Neutrophil (primary cell): Measurements from ENCODE around the gene MAPRE3.
A peak's percentile ranks its signal among the peaks of the same experiment; 100 is the strongest.

Experiments used
- H3K27ac ChIP-seq: fragments of 200-600 bp; sonication (generic); 2 replicates; pipeline ENCODE4 v1.5.1; 2016; ENCODE audit warnings: mild to moderate bottlenecking, moderate library complexity
- H3K27me3 ChIP-seq: fragments of 200-600 bp; sonication (generic); 2 replicates; pipeline ENCODE4 v1.6.0; 2016; ENCODE audit warnings: mild to moderate bottlenecking
- H3K36me3 ChIP-seq: fragments of 200-600 bp; sonication (generic); 2 replicates; pipeline ENCODE4 v1.5.1; 2017
- H3K4me1 ChIP-seq, 2 experiments: fragments of 200-600 bp in 1 of 2; sonication (generic) in 1 of 2; 1 replicate in 1 of 2; 2 replicates in 1 of 2; pipeline versions ENCODE4 v1.5.1 to v1.6.1; 2013 to 2016; ENCODE audit warnings: low read depth in 1 of 2, low read length in 1 of 2, mild to moderate bottlenecking in 1 of 2, moderate library complexity in 1 of 2; ENCODE audit not compliant: control insufficient read depth in 1 of 2, insufficient read depth in 1 of 2
- H3K4me3 ChIP-seq, 2 experiments: fragments of 200-600 bp in 1 of 2; sonication (generic) in 1 of 2; 1 replicate in 1 of 2; 2 replicates in 1 of 2; pipeline ENCODE4 v1.5.1; 2013 to 2016; ENCODE audit warnings: low read depth in 1 of 2, low read length in 1 of 2, mild to moderate bottlenecking in 1 of 2, moderate library complexity in 1 of 2
- H3K9me3 ChIP-seq: fragments of 200-600 bp; sonication (generic); 2 replicates; pipeline ENCODE4 v1.5.1; 2016
- CTCF ChIP-seq: fragments of 200-600 bp; sonication (generic); IDR thresholded peaks from 2 replicates; pipeline ENCODE4 v1.5.1; 2016; ENCODE audit warnings: antibody characterized with exemption

Gene MAPRE3

DNA sequence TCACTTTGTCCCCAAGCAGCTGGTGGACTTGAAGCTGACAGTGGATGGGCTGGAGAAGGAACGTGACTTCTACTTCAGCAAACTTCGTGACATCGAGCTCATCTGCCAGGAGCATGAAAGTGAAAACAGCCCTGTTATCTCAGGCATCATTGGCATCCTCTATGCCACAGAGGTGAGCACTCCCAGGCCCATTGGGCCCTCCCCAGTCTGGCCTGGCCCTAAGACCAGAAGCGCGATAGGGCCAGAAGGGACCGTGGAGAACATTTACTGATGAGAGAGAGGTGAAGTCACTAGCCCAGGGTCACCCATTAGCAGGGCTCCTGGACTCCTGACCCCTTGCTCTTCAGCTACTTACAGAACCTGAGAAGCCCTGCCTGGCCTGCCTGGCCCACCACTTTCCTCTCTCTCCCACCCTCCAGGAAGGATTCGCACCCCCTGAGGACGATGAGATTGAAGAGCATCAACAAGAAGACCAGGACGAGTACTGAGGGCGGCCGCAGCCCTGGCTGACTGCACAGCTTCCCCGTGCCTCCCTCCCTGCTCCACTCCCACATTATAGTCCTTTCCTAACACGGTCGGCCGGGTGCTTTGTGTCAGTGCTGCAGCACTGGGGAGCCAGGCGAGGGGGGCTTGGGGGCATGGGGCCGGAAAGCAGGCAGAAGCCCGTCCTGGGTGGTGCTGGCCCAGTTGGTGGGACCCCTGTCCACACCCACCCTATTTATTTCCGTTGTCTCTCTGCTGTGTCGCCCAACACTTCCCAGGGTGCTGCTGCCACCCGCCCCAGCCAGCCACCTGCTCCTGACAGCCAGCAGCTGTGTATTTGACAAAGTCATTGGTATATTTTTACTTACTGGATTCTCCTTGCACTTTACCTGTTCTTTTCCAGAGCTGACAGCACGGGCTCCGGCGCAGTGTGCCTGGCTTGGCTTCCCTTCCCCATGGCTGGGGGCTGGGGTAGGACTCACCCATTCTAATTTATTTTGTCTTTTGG lies 55.7 kb downstream of the MAPRE3 start:
- TF ChIP-seq CTCF: no peak
- H3K27me3 ChIP-seq: no peaks in the 10 kb centered on the region
- no peak overlapping the region for H3K4me3 ChIP-seq
- no peaks in the 10 kb centered on the region for H3K9me3 ChIP-seq
- H3K27ac ChIP-seq: no peak overlapping the region
- H3K36me3 ChIP-seq: peaks cover 18% of the 10 kb centered on the region
- H3K4me1 ChIP-seq: no peaks in the 10 kb centered on the region

- Histone ChIP-seq H3K9me3 (no peaks in the 10 kb centered on the region), H3K4me3 (no peak overlapping the region), H3K27me3 (no peaks in the 10 kb centered on the region), H3K27ac (no peak overlapping the region), H3K36me3 (peaks cover 18% of the 10 kb centered on the region), H3K4me1 (peaks cover 0 to 2% of the 10 kb centered on the region in 2 experiments)
- no peak for TF ChIP-seq CTCF
Measured at GRCh38 chr2:27027211-27027651, 56.8 kb downstream of the MAPRE3 start.

- Histone ChIP-seq H3K27me3 (no peaks in the 10 kb centered on the region), H3K4me3 (no peak overlapping the region), H3K36me3 (peaks cover 18% of the 10 kb centered on the region), H3K27ac (no peak overlapping the region), H3K9me3 (no peaks in the 10 kb centered on the region), H3K4me1 (peaks cover 15 to 18% of the 10 kb centered on the region in 2 experiments)
- TF ChIP-seq CTCF: no peak
Measured at GRCh38 chr2:27029051-27029450, 58.6 kb downstream of the MAPRE3 start.

GRCh38 chr2:27032495-27033252 lies 62.2 kb downstream of the MAPRE3 start, which contains the start of gene TMEM214:
Gene TMEM214 (plus strand): TSS chr2:27032965. CDS start chr2:27033016, 51 bp downstream.
- H3K9me3 ChIP-seq: no peaks in the 10 kb centered on the region
- H3K27ac ChIP-seq: peak within 1 kb of the TSS; percentile 56
- H3K4me1 ChIP-seq: peaks cover 18 to 19% of the 10 kb centered on the region in 2 experiments
- peaks cover 30% of the 10 kb centered on the region for H3K36me3 ChIP-seq
- peak; percentile 19 for TF ChIP-seq CTCF
- H3K27me3 ChIP-seq: no peaks in the 10 kb centered on the region
- H3K4me3 ChIP-seq: peak within 1 kb of the TSS; percentile 75 to 83

DNA sequence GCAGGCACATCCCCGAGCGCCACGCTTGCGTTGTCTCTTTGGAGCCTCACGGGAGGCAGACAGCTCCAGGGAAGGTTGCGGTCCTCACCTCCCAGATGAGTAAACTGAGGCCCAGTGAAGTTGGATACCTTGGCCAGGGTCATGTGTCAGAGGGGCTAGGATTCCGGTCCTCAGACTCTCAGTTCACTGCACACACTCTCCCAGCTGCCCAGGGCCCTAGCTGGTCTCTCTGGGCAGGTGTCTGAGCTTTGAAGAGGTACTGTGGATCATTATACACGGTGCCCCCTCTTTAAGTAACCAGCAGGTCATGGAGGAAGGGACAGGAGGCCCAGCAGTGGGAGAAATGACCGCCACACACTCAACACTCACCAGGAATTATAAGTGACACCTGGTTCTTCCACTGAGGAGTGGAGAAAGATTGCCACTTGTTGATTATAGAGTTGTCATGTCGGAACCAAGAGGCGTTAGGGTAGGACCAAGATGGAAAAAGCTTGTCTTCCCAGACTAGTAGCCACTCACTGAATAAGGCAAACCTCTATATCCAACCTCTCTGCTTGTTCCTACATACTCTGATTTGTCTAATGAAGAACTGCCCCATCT lies 62.9 kb downstream of the MAPRE3 start:
- H3K27me3 ChIP-seq: no peaks in the 10 kb centered on the region
- H3K9me3 ChIP-seq: no peaks in the 10 kb centered on the region
- peaks cover 18 to 19% of the 10 kb centered on the region in 2 experiments for H3K4me1 ChIP-seq
- no peak for TF ChIP-seq CTCF
- peak overlapping the region; percentile 75 to 83 for H3K4me3 ChIP-seq
- H3K27ac ChIP-seq: peak overlapping the region; percentile 56
- H3K36me3 ChIP-seq: peaks cover 37% of the 10 kb centered on the region
